Stimulated activated CD8-positive, alpha-beta memory T cell treated with anti-CD3 and anti-CD28 coated beads, Interleukin-7, amount 100 ng/mL, for 48 hours (primary cell): ENCODE data around the gene ADARB1.
"Not testable (repeated sequence)": the region's sequence is repeated elsewhere in the genome, so short reads cannot be mapped to it uniquely, and the experiment has no call there.

Experiments used
- DNase-seq, 2 donors: peaks; one replicate each; pipeline ENCODE4 v3.0.0-alpha.2; 2020; ENCODE audit warnings: low read depth in 1 of 2; ENCODE audit errors: extremely low read depth in 1 of 2

Gene ADARB1

GRCh38 chr21:45074048-45074817 lies at the start of gene ADARB1:
ADARB1 (plus strand) TSS chr21:45074580; CDS start chr21:45171657, 97,077 bp downstream.
- peak in 1 of 2 donors; percentile 38 for DNase-seq

GRCh38 chr21:45026066-45026745 lies 48.2 kb upstream of the ADARB1 start:
- no peak for DNase-seq

GRCh38 chr21:45026826-45027225 lies 47.6 kb upstream of the ADARB1 start:
- DNase-seq = no peak

- DNase-seq = no peak
Measured at GRCh38 chr21:45027241-45028196, 46.9 kb upstream of the ADARB1 start.

GRCh38 chr21:45028645-45029044 lies 45.7 kb upstream of the ADARB1 start:
- DNase-seq = not testable (repeated sequence)

- DNase-seq = no peak
Measured at GRCh38 chr21:45029298-45029947, 45.0 kb upstream of the ADARB1 start.

- no peak for DNase-seq
Measured at GRCh38 chr21:45029948-45030681, 44.3 kb upstream of the ADARB1 start.

GRCh38 chr21:45030682-45031570 lies 43.5 kb upstream of the ADARB1 start:
- no peak for DNase-seq

GRCh38 chr21:45031571-45032191 lies 42.7 kb upstream of the ADARB1 start:
- no peak for DNase-seq

GRCh38 chr21:45032332-45032731 lies 42.0 kb upstream of the ADARB1 start:
- no peak for DNase-seq

GRCh38 chr21:45032977-45033710 lies 41.2 kb upstream of the ADARB1 start:
- DNase-seq = no peak

- DNase-seq = no peak
Measured at GRCh38 chr21:45033791-45034555, 40.4 kb upstream of the ADARB1 start.

- DNase-seq = no peak
Measured at GRCh38 chr21:45034556-45035476, 39.6 kb upstream of the ADARB1 start.

GRCh38 chr21:45035477-45035848 lies 38.9 kb upstream of the ADARB1 start:
- no peak for DNase-seq

- no peak for DNase-seq
Measured at GRCh38 chr21:45036630-45037029, 37.8 kb upstream of the ADARB1 start.

- DNase-seq = no peak
Measured at GRCh38 chr21:45037986-45038385, 36.4 kb upstream of the ADARB1 start.
